Stimulated activated CD4-positive, alpha-beta T cell treated with anti-CD3 and anti-CD28 coated beads, Interleukin-1b, Interleukin-23, amount 100 ng/mL, for 1 hour (primary cell): ENCODE results near the gene TTC24.

Experiments
- DNase-seq, 2 donors: peaks; one replicate each; pipeline ENCODE4 v3.0.0-alpha.2; 2020; ENCODE audit warnings: low read depth in 2 of 2

TTC24 gene

GRCh38 chr1:156554971-156555370, 24.6 kb upstream of the TTC24 start:
- DNase-seq = no peak

GRCh38 chr1:156555715-156556114, 23.8 kb upstream of the TTC24 start:
- no peak for DNase-seq

- DNase-seq = no peak
Observed at GRCh38 chr1:156556354-156556753, 23.2 kb upstream of the TTC24 start.

- no peak for DNase-seq
Observed at GRCh38 chr1:156559086-156559796, 20.3 kb upstream of the TTC24 start.

- no peak for DNase-seq
Observed at GRCh38 chr1:156559797-156560385, 19.6 kb upstream of the TTC24 start.

GRCh38 chr1:156560585-156561163, 18.8 kb upstream of the TTC24 start:
- no peak for DNase-seq

GRCh38 chr1:156565519-156565918, 14.0 kb upstream of the TTC24 start:
- DNase-seq = no peak

GRCh38 chr1:156566436-156566835, 13.1 kb upstream of the TTC24 start:
- DNase-seq = no peak

GRCh38 chr1:156571261-156571852, 8.2 kb upstream of the TTC24 start:
- no peak for DNase-seq

GRCh38 chr1:156571919-156572662, 7.4 kb upstream of the TTC24 start, which contains the start of gene IQGAP3:
TSS of gene IQGAP3 (minus strand) at chr1:156572565. CDS start at chr1:156572529, 36 bp downstream.
- peak; percentile 29 to 39 for DNase-seq

GRCh38 chr1:156572663-156573018, 6.9 kb upstream of the TTC24 start:
- DNase-seq = no peak

- no peak for DNase-seq
Observed at GRCh38 chr1:156574039-156574633, 5.4 kb upstream of the TTC24 start.

- DNase-seq = no peak
Observed at GRCh38 chr1:156577550-156577949, 2.0 kb upstream of the TTC24 start.

GRCh38 chr1:156578055-156578454, 1.5 kb upstream of the TTC24 start:
- DNase-seq = no peak

- no peak for DNase-seq
Observed at GRCh38 chr1:156581661-156582387, 2.3 kb downstream of the TTC24 start.

GRCh38 chr1:156582388-156583017, 3.0 kb downstream of the TTC24 start:
- no peak for DNase-seq

- DNase-seq = peak; percentile 31 to 60
Observed at GRCh38 chr1:156583821-156584622, 4.5 kb downstream of the TTC24 start.

GRCh38 chr1:156584813-156585212, 5.3 kb downstream of the TTC24 start:
- no peak for DNase-seq

- no peak for DNase-seq
Observed at GRCh38 chr1:156586323-156586722, 6.8 kb downstream of the TTC24 start.
